NCI-H2107 (cell line): ENCODE results near the gene KIRREL3.

Experiments used
- DNase-seq: peaks from one replicate; lab custom pipeline; 2025; lab: John Stamatoyannopoulos, UW

The KIRREL3 gene

GRCh38 chr11:126440276-126440675, 560.3 kb downstream of the KIRREL3 start:
- no peak for DNase-seq

GRCh38 chr11:126438691-126439090, 561.9 kb downstream of the KIRREL3 start:
- no peak for DNase-seq

- DNase-seq: no peak
These were observed 562.3 kb downstream of the KIRREL3 start for GRCh38 chr11:126438272-126438671.

GRCh38 chr11:126437731-126438130, 562.8 kb downstream of the KIRREL3 start:
- no peak for DNase-seq

- no peak for DNase-seq
These were observed 564.3 kb downstream of the KIRREL3 start for GRCh38 chr11:126436209-126436755.

- no peak for DNase-seq
These were observed 565.6 kb downstream of the KIRREL3 start for GRCh38 chr11:126434950-126435335.

GRCh38 chr11:126433989-126434949, 566.3 kb downstream of the KIRREL3 start:
- DNase-seq: no peak

GRCh38 chr11:126433244-126433846, 567.2 kb downstream of the KIRREL3 start:
- DNase-seq: no peak

GRCh38 chr11:126432525-126432924, 568.0 kb downstream of the KIRREL3 start:
- no peak for DNase-seq

- DNase-seq: no peak
These were observed 568.5 kb downstream of the KIRREL3 start for GRCh38 chr11:126432065-126432461.

GRCh38 chr11:126431401-126432064, 569.0 kb downstream of the KIRREL3 start:
- DNase-seq: no peak

- no peak for DNase-seq
These were observed 569.8 kb downstream of the KIRREL3 start for GRCh38 chr11:126430581-126431335.

GRCh38 chr11:126426820-126427749, 573.5 kb downstream of the KIRREL3 start:
- DNase-seq: no peak

- no peak for DNase-seq
These were observed 574.5 kb downstream of the KIRREL3 start for GRCh38 chr11:126426106-126426505.

GRCh38 chr11:126424471-126425039, 576.0 kb downstream of the KIRREL3 start:
- no peak for DNase-seq

GRCh38 chr11:126423743-126424142, 576.8 kb downstream of the KIRREL3 start:
- DNase-seq: no peak

- DNase-seq: no peak
These were observed 577.4 kb downstream of the KIRREL3 start for GRCh38 chr11:126423154-126423553.

- DNase-seq: no peak
These were observed 578.1 kb downstream of the KIRREL3 start for GRCh38 chr11:126422446-126422845.

GRCh38 chr11:126421271-126421671, 579.3 kb downstream of the KIRREL3 start:
- no peak for DNase-seq

- no peak for DNase-seq
These were observed 579.8 kb downstream of the KIRREL3 start for GRCh38 chr11:126420698-126421256.
